ENCODE results near the gene RPL39. TPM values are rescaled to one million over a fixed set of nuclear protein-coding genes. Genes with fewer than 3 reads are reported as not detected.

The RPL39 gene
- total and polyA plus RNA-seq, 10 of the 15 experiments (the other 5 are each of a cell fraction or from before 2014, with no cell fraction given), result 1,792 to 6,541 (median 3,667) TPM

- TF ChIP-seq YBX1 (IDR thresholded peaks at IDR 0.05) (no peak), ELK1 (IDR thresholded peaks at IDR 0.05; ENCODE audit: low read depth, low read length) (no peak), KDM1A (IDR thresholded peaks at IDR 0.05; ENCODE audit: borderline replicate concordance) (no peak), HDGF (IDR thresholded peaks at IDR 0.05) (no peak), ZNF24 (IDR thresholded peaks at IDR 0.05) (no peak), IRF3 (IDR thresholded peaks at IDR 0.05) (no peak), YY1 (IDR thresholded peaks at IDR 0.05; ENCODE audit: low read depth, low read length) (peak; percentile 48; the same call in 1 of the 2 replicates), NFYA (IDR thresholded peaks at IDR 0.05; ENCODE audit: borderline replicate concordance, low read depth, low read length) (no peak), IKZF1 (conservative IDR thresholded peaks at IDR 0.05) (no peak; the same call in 1 of the 2 replicates), MAX (IDR thresholded peaks at IDR 0.05; ENCODE audit: low read depth, low read length) (no peak), REST (IDR thresholded peaks at IDR 0.05; ENCODE audit: low read depth, low read length) (no peak), RBBP5 (conservative IDR thresholded peaks at IDR 0.05) (no peak), SUZ12 (IDR thresholded peaks at IDR 0.05; ENCODE audit: unreplicated experiment) (no peak), NFXL1 (IDR thresholded peaks at IDR 0.05; ENCODE audit: borderline replicate concordance) (no peak), PRDM15 (CRISPR knock-in tag; IDR thresholded peaks at IDR 0.05) (no peak), GATAD2B (conservative IDR thresholded peaks at IDR 0.05; ENCODE audit: low read depth) (no peak), EP300 (IDR thresholded peaks at IDR 0.05; ENCODE audit: borderline replicate concordance in 1 of 2, control insufficient read depth in 1 of 2, low read depth in 2 of 2, low read length in 2 of 2) (no peak), CHD2 (IDR thresholded peaks at IDR 0.05; ENCODE audit: borderline replicate concordance, low read depth, low read length) (no peak), SREBF1 (IDR thresholded peaks at IDR 0.05; ENCODE audit: low read length) (no peak), RAD21 (IDR thresholded peaks at IDR 0.05; ENCODE audit: insufficient read depth, low read depth, low read length) (no peak), PAX5 (IDR thresholded peaks at IDR 0.05; ENCODE audit: borderline replicate concordance, low read depth, low read length) (peak; percentile 94)
Observed at GRCh38 chrX:119760026-119760877, 31.2 kb downstream of the RPL39 start (continued).
